ENCODE measurements around the gene TUBB4A.

Gene TUBB4A

GRCh38 chr19:6453951-6454565, 48.1 kb downstream of the TUBB4A start:
- no peak overlapping the region for H3K9ac ChIP-seq (ENCODE audit: insufficient read length, low read depth)
- no peak for DNase-seq (ENCODE audit: low read depth, low spot score)
- peaks cover 23% of the 10 kb centered on the region for H3K9me3 ChIP-seq (ENCODE audit: insufficient read depth, low read length)
- no peak overlapping the region for H3K4me3 ChIP-seq (ENCODE audit: insufficient read length, low read depth)
- peaks cover 44% of the 10 kb centered on the region for H3K36me3 ChIP-seq (ENCODE audit: insufficient read depth, insufficient read length, low read length)
- no peak for TF ChIP-seq ZNF274 (IDR thresholded peaks at IDR 0.05; ENCODE audit: low read depth, low read length)
- no peak for TF ChIP-seq SUZ12 (IDR thresholded peaks at IDR 0.05; ENCODE audit: extremely low read depth, insufficient read depth, insufficient read length)
- TF ChIP-seq YY1 (IDR thresholded peaks at IDR 0.05; ENCODE audit: insufficient read depth, insufficient read length): no peak
- peaks cover 2% of the 10 kb centered on the region for H3K27me3 ChIP-seq (ENCODE audit: insufficient read depth, insufficient read length)
- peaks cover 8% of the 10 kb centered on the region for H3K4me1 ChIP-seq (ENCODE audit: insufficient read depth, insufficient read length)

- H3K9ac ChIP-seq (ENCODE audit: insufficient read length, low read depth): no peak overlapping the region
- DNase-seq (ENCODE audit: low read depth, low spot score): no peak
- H3K27me3 ChIP-seq (ENCODE audit: insufficient read depth, insufficient read length): no peaks in the 10 kb centered on the region
- TF ChIP-seq YY1 (IDR thresholded peaks at IDR 0.05; ENCODE audit: insufficient read depth, insufficient read length): no peak
- TF ChIP-seq SUZ12 (IDR thresholded peaks at IDR 0.05; ENCODE audit: extremely low read depth, insufficient read depth, insufficient read length): no peak
- TF ChIP-seq ZNF274 (IDR thresholded peaks at IDR 0.05; ENCODE audit: low read depth, low read length): no peak
- H3K9me3 ChIP-seq (ENCODE audit: insufficient read depth, low read length): peaks cover 23% of the 10 kb centered on the region
- no peak overlapping the region for H3K4me3 ChIP-seq (ENCODE audit: insufficient read length, low read depth)
- peaks cover 44% of the 10 kb centered on the region for H3K36me3 ChIP-seq (ENCODE audit: insufficient read depth, insufficient read length, low read length)
- H3K4me1 ChIP-seq (ENCODE audit: insufficient read depth, insufficient read length): peaks cover under 1% of the 10 kb centered on the region
These were observed 49.2 kb downstream of the TUBB4A start for GRCh38 chr19:6452899-6453298.

DNA sequence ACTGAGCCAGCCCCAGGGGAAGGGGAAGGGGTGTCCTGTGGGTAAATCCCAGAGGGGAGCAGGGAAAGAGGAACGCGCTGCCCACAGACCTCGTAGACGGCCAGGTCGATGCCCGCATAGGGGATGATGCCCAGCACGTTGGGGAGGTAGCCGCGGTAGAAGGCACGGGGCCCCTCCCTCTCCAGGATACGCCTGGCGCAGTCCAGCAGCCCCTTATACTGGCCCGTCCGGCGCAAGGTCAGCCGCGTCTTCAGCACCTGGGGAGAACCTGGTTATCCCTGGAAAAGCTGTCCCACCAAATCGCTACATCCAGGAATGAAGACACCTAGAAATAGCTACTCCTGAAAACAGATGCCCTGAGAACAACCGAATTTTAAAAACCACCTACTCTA, 49.9 kb downstream of the TUBB4A start:
- no peak for DNase-seq (ENCODE audit: low read depth, low spot score)
- peaks cover 39% of the 10 kb centered on the region for H3K36me3 ChIP-seq (ENCODE audit: insufficient read depth, insufficient read length, low read length)
- no peak overlapping the region for H3K4me3 ChIP-seq (ENCODE audit: insufficient read length, low read depth)
- H3K4me1 ChIP-seq (ENCODE audit: insufficient read depth, insufficient read length): no peaks in the 10 kb centered on the region
- H3K9me3 ChIP-seq (ENCODE audit: insufficient read depth, low read length): peaks cover 23% of the 10 kb centered on the region
- H3K9ac ChIP-seq (ENCODE audit: insufficient read length, low read depth): no peak overlapping the region
- TF ChIP-seq SUZ12 (IDR thresholded peaks at IDR 0.05; ENCODE audit: extremely low read depth, insufficient read depth, insufficient read length): no peak
- TF ChIP-seq YY1 (IDR thresholded peaks at IDR 0.05; ENCODE audit: insufficient read depth, insufficient read length): no peak
- TF ChIP-seq ZNF274 (IDR thresholded peaks at IDR 0.05; ENCODE audit: low read depth, low read length): no peak
- no peaks in the 10 kb centered on the region for H3K27me3 ChIP-seq (ENCODE audit: insufficient read depth, insufficient read length)

DNA sequence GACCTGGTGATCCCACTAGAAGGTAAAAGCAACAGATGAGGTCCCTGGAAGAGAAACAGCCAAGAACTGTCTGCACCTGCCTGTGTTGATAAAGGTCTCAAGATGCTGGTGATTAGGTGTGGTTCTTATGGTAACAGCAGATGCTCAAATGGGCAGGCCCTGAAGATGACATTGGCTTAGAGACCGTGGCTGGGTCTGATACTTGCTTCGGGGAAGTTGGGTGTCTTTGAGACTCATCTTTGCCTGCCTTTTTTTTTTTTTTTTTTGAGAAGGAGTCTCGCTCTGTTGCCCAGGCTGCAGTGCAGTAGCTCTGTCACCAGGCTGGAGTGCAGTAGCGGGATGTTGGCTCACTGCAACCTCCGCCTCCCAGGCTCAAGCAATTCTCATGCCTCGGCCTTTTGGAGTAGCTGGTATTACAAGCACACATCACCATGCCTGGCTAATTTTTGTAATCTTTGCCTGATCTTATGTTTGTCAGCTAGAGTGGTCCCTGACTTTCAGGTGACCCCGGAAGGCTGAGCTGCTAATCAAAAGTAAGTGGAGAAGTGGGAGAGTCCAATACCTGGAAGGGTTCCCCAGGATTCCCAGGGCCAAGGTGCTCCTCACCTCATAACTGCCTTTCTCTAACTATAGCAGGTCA, 50.4 kb downstream of the TUBB4A start:
- Histone ChIP-seq H3K36me3 (ENCODE audit: insufficient read depth, insufficient read length, low read length) (peaks cover 38% of the 10 kb centered on the region), H3K9me3 (ENCODE audit: insufficient read depth, low read length) (peaks cover 23% of the 10 kb centered on the region), H3K4me1 (ENCODE audit: insufficient read depth, insufficient read length) (no peaks in the 10 kb centered on the region), H3K4me3 (ENCODE audit: insufficient read length, low read depth) (no peak overlapping the region), H3K9ac (ENCODE audit: insufficient read length, low read depth) (no peak overlapping the region), H3K27me3 (ENCODE audit: insufficient read depth, insufficient read length) (no peaks in the 10 kb centered on the region)
- no peak for TF ChIP-seq YY1 (IDR thresholded peaks at IDR 0.05; ENCODE audit: insufficient read depth, insufficient read length)
- no peak for TF ChIP-seq SUZ12 (IDR thresholded peaks at IDR 0.05; ENCODE audit: extremely low read depth, insufficient read depth, insufficient read length)
- no peak for TF ChIP-seq ZNF274 (IDR thresholded peaks at IDR 0.05; ENCODE audit: low read depth, low read length)
- DNase-seq (ENCODE audit: low read depth, low spot score): no peak

DNA sequence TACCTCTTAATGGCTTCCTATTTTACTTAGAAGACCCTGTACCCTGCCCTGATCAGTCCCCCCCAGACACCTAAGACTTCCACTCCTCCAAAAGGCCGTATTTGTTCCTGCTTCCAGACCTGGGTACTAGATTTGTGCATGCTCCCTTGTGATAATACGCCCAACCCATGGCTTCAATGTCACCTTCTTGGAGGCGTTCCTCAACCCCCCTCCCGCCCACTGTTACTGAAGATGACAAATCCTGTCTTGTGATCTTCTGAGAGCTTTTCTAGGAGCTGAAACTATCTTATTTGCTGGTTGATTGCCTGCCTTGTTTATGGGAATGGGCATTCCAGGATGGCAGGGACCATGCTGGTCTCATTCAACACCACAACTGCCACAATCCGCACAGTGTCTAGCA, 51.9 kb downstream of the TUBB4A start:
- Histone ChIP-seq H3K4me1 (ENCODE audit: insufficient read depth, insufficient read length) (no peaks in the 10 kb centered on the region), H3K4me3 (ENCODE audit: insufficient read length, low read depth) (no peak overlapping the region), H3K27me3 (ENCODE audit: insufficient read depth, insufficient read length) (no peaks in the 10 kb centered on the region), H3K36me3 (ENCODE audit: insufficient read depth, insufficient read length, low read length) (peaks cover 27% of the 10 kb centered on the region), H3K9me3 (ENCODE audit: insufficient read depth, low read length) (peaks cover 23% of the 10 kb centered on the region), H3K9ac (ENCODE audit: insufficient read length, low read depth) (no peak overlapping the region)
- no peak for DNase-seq (ENCODE audit: low read depth, low spot score)
- TF ChIP-seq YY1 (IDR thresholded peaks at IDR 0.05; ENCODE audit: insufficient read depth, insufficient read length): no peak
- no peak for TF ChIP-seq SUZ12 (IDR thresholded peaks at IDR 0.05; ENCODE audit: extremely low read depth, insufficient read depth, insufficient read length)

DNA sequence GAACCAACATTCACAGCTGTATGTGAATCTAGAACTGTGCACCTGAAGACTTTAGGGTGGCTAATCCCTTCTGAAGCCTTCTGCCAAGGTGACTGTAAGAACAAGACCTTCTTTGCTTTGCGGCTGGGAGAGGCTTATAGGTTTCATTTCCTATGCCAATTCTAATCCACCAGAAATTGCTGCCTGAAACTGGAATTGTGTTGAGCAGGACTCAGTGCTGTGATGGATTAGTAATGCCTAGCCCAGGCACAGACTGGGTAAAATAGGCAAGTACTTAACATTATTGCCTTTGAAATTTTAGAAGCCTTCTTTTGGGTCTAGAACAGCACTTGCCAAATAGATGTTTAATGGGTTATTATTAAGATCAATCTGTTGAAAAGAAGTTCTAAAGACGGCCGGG, 54.1 kb downstream of the TUBB4A start:
- TF ChIP-seq ZNF274 (IDR thresholded peaks at IDR 0.05; ENCODE audit: low read depth, low read length) (no peak), SUZ12 (IDR thresholded peaks at IDR 0.05; ENCODE audit: extremely low read depth, insufficient read depth, insufficient read length) (no peak), YY1 (IDR thresholded peaks at IDR 0.05; ENCODE audit: insufficient read depth, insufficient read length) (no peak)
- Histone ChIP-seq H3K9ac (ENCODE audit: insufficient read length, low read depth) (no peak overlapping the region), H3K4me3 (ENCODE audit: insufficient read length, low read depth) (no peak overlapping the region), H3K27me3 (ENCODE audit: insufficient read depth, insufficient read length) (no peaks in the 10 kb centered on the region), H3K4me1 (ENCODE audit: insufficient read depth, insufficient read length) (no peaks in the 10 kb centered on the region), H3K9me3 (ENCODE audit: insufficient read depth, low read length) (0 out of 2 replicates have a peak, but pooled peaks cover 3% of the 10 kb centered on the region), H3K36me3 (ENCODE audit: insufficient read depth, insufficient read length, low read length) (peaks cover 9% of the 10 kb centered on the region)
- DNase-seq (ENCODE audit: low read depth, low spot score): no peak

DNA sequence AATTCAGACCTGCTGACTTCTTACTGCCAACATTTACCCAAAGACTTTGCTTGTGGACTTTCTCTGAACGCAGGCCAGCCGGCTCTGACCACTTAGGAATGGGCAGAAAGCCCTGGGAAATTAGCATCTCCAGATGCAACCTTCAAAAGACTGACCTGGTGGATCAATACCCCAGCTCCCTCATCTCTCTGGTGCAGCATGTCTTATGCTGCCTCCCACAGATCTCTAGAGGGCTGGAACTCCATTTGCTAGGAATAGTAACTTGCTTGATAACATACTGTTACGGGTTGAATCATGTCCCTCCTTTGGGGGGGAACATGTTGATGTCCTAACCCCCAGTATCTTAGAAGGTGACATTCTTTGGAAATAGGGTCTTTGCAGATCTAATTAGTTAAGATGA, 55.7 kb downstream of the TUBB4A start:
- 0 out of 2 replicates have a peak, but pooled peaks cover 3% of the 10 kb centered on the region for H3K9me3 ChIP-seq (ENCODE audit: insufficient read depth, low read length)
- peaks cover 4% of the 10 kb centered on the region for H3K36me3 ChIP-seq (ENCODE audit: insufficient read depth, insufficient read length, low read length)
- no peak overlapping the region for H3K9ac ChIP-seq (ENCODE audit: insufficient read length, low read depth)
- H3K27me3 ChIP-seq (ENCODE audit: insufficient read depth, insufficient read length): no peaks in the 10 kb centered on the region
- no peaks in the 10 kb centered on the region for H3K4me1 ChIP-seq (ENCODE audit: insufficient read depth, insufficient read length)
- TF ChIP-seq SUZ12 (IDR thresholded peaks at IDR 0.05; ENCODE audit: extremely low read depth, insufficient read depth, insufficient read length): no peak
- no peak for TF ChIP-seq YY1 (IDR thresholded peaks at IDR 0.05; ENCODE audit: insufficient read depth, insufficient read length)
- TF ChIP-seq ZNF274 (IDR thresholded peaks at IDR 0.05; ENCODE audit: low read depth, low read length): no peak
- DNase-seq (ENCODE audit: low read depth, low spot score): no peak
- no peak overlapping the region for H3K4me3 ChIP-seq (ENCODE audit: insufficient read length, low read depth)
